Calu3 (cell line): Measurements from ENCODE around the gene IL1RAPL2. TPM values are rescaled to one million over a fixed set of nuclear protein-coding genes. Genes with fewer than 3 reads are reported as not detected.

Experiments
- BruUV-seq: library from RNA; stranded (reverse); fragments of 400-500 nt; replicated peaks from 2 replicates; lab custom pipeline; 2021; lab: Mats Ljungman, UMichigan
- CTCF ChIA-PET: fragments of 300-600 bp; sonication (Branson Sonifier 250); formaldehyde crosslinking; loops from one replicate; lab custom pipeline; 2022; ENCODE audit warnings: antibody characterized with exemption; lab: Charles Lee
- DNase-seq: peaks from one replicate; pipeline ENCODE4 v3.0.0; 2022
- H3K27ac Mint-ChIP-seq: one replicate; pipeline ENCODE4 v1.8.0; 2022; ENCODE audit warnings: mixed read lengths; ENCODE audit not compliant: unreplicated experiment
- H3K27me3 Mint-ChIP-seq: one replicate; pipeline ENCODE4 v1.8.0; 2022; ENCODE audit warnings: mixed read lengths; ENCODE audit not compliant: unreplicated experiment
- H3K36me3 Mint-ChIP-seq: one replicate; pipeline ENCODE4 v1.8.0; 2022; ENCODE audit warnings: mild to moderate bottlenecking, moderate library complexity, mixed read lengths; ENCODE audit not compliant: insufficient read depth, unreplicated experiment
- H3K4me1 Mint-ChIP-seq: one replicate; pipeline ENCODE4 v1.8.0; 2022; ENCODE audit warnings: mild to moderate bottlenecking, low read depth, mixed read lengths; ENCODE audit not compliant: unreplicated experiment
- H3K4me3 Mint-ChIP-seq: one replicate; pipeline ENCODE4 v1.8.0; 2022; ENCODE audit warnings: mild to moderate bottlenecking, low read depth, moderate library complexity, mixed read lengths; ENCODE audit not compliant: unreplicated experiment
- H3K9me3 Mint-ChIP-seq: one replicate; pipeline ENCODE4 v1.8.0; 2022; ENCODE audit warnings: low read depth, mixed read lengths; ENCODE audit not compliant: unreplicated experiment
- CTCF ChIP-seq: fragments of 200-600 bp; IDR thresholded peaks from one replicate; pipeline ENCODE4 v1.8.0; 2022; ENCODE audit warnings: antibody characterized with exemption; ENCODE audit not compliant: unreplicated experiment
- intact Hi-C: fragments of 100-400 bp; cut with micrococcal nuclease; formaldehyde crosslinking; loops from one replicate; pipeline ENCODE4 v1.10.0; 2022; ENCODE audit not compliant: unreplicated experiment
- total RNA-seq: library from RNA; stranded (reverse); gene quantifications from 2 replicates; pipeline ENCODE4 v1.2.3, GENCODE V29; 2022

IL1RAPL2 gene
- total RNA-seq, 1 experiment from 2014 or later = not detected

DNA sequence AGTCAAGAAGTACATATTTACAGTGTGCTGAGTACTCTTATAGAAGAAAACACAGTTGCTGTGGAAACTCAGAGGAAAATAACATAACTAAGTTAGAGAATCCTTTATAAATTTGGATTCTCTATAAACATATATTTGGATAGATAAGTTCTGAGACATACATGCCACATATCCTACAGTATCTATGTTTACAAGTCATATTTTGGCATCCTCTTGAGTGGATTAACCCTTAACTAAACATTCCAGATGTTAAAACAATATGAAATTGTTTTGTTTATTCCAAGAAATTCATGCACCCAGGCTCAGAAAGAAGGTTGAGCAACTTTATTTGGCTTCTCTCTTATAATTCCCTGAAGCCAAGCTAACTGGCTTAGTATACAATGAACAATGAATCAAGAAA, 387.3 kb downstream of the IL1RAPL2 start:
- no peak for DNase-seq
- intact Hi-C loops = no loop called here
- no TSS peak for BruUV-seq
- Mint-ChIP-seq H3K27me3 (no peaks in the 10 kb centered on the region), H3K4me3 (no peak overlapping the region), H3K9me3 (no peaks in the 10 kb centered on the region), H3K4me1 (no peaks in the 10 kb centered on the region), H3K36me3 (no peaks in the 10 kb centered on the region), H3K27ac (no peak overlapping the region)
- TF ChIP-seq CTCF = no peak
- CTCF ChIA-PET = no interaction called here

- intact Hi-C loops = no loop called here
- Mint-ChIP-seq H3K27ac (no peak overlapping the region), H3K36me3 (no peaks in the 10 kb centered on the region), H3K27me3 (no peaks in the 10 kb centered on the region), H3K9me3 (peaks cover 2% of the 10 kb centered on the region), H3K4me3 (no peak overlapping the region), H3K4me1 (no peaks in the 10 kb centered on the region)
- DNase-seq = no peak
- no peak for TF ChIP-seq CTCF
- CTCF ChIA-PET = no interaction called here
- BruUV-seq = no TSS peak
Observed at GRCh38 chrX:104961926-104962325, 395.9 kb downstream of the IL1RAPL2 start.

- no peaks in the 10 kb centered on the region for H3K36me3 Mint-ChIP-seq
- no peak overlapping the region for H3K4me3 Mint-ChIP-seq
- no peaks in the 10 kb centered on the region for H3K4me1 Mint-ChIP-seq
- TF ChIP-seq CTCF = no peak
- no peaks in the 10 kb centered on the region for H3K27me3 Mint-ChIP-seq
- DNase-seq = no peak
- BruUV-seq = no TSS peak
- intact Hi-C loops = no loop called here
- CTCF ChIA-PET = no interaction called here
- H3K9me3 Mint-ChIP-seq = no peaks in the 10 kb centered on the region
- H3K27ac Mint-ChIP-seq = no peak overlapping the region
Observed at GRCh38 chrX:104968241-104968640, 402.2 kb downstream of the IL1RAPL2 start.

DNA sequence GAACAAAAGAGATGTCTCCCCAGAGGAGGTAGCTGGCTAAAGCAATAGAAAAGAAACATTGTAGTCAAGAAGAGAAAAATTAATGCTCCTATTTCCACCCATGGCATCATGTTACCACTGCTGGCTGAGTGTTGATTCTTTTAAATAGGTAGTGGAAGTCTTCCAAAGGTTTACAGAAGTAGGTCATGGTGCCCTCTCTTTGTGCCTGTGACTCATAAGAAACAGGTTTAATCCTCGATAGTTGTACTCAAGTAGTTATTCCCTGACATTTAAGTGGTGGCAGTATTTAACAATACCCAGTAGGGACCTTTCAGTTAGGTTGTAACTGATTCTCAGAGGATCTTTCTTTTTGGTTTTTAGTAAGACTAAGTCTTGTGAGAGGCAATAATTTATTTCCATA, 406.7 kb downstream of the IL1RAPL2 start:
- intact Hi-C loops = no loop called here
- H3K9me3 Mint-ChIP-seq = peaks cover 2% of the 10 kb centered on the region
- BruUV-seq = no TSS peak
- no peak overlapping the region for H3K27ac Mint-ChIP-seq
- no peaks in the 10 kb centered on the region for H3K27me3 Mint-ChIP-seq
- H3K36me3 Mint-ChIP-seq = no peaks in the 10 kb centered on the region
- no peak for DNase-seq
- CTCF ChIA-PET = no interaction called here
- TF ChIP-seq CTCF = no peak
- H3K4me1 Mint-ChIP-seq = no peaks in the 10 kb centered on the region
- no peak overlapping the region for H3K4me3 Mint-ChIP-seq
